Activated CD4-positive, alpha-beta T cell treated with anti-CD3 and anti-CD28 coated beads for 4 hours (primary cell): ENCODE data around the gene CENPT.
"Not testable (repeated sequence)": the region's sequence is repeated elsewhere in the genome, so short reads cannot be mapped to it uniquely, and the experiment has no call there.

Experiments used
- DNase-seq, 2 donors: peaks; one replicate each; pipeline ENCODE4 v3.0.0-alpha.2; 2020

CENPT gene

GRCh38 chr16:67846063-67846319 is 1.5 kb downstream of the CENPT start:
- no peak for DNase-seq

GRCh38 chr16:67845291-67846062 is 2.0 kb downstream of the CENPT start:
- DNase-seq: no peak

GRCh38 chr16:67844497-67844896 is 3.0 kb downstream of the CENPT start:
- DNase-seq: no peak

GRCh38 chr16:67843343-67843765 is 4.1 kb downstream of the CENPT start:
- no peak for DNase-seq

- peak; percentile 39 to 52 for DNase-seq
Measured at GRCh38 chr16:67842509-67843342, 4.8 kb downstream of the CENPT start.

- peak; percentile 92 to 95 for DNase-seq
Measured at GRCh38 chr16:67841816-67842508, 5.5 kb downstream of the CENPT start, which contains the start of gene THAP11. Gene THAP11 (plus strand): TSS chr16:67842320. CDS start chr16:67842555, 235 bp downstream.

GRCh38 chr16:67841198-67841815 is 6.2 kb downstream of the CENPT start:
- no peak for DNase-seq

- DNase-seq: no peak
Measured at GRCh38 chr16:67837811-67838210, 9.7 kb downstream of the CENPT start.

GRCh38 chr16:67837190-67837589 is 10.3 kb downstream of the CENPT start:
- DNase-seq: not testable (repeated sequence)

- no peak for DNase-seq
Measured at GRCh38 chr16:67834242-67834614, 13.3 kb downstream of the CENPT start.

- peak; percentile 86 to 91 for DNase-seq
Measured at GRCh38 chr16:67833415-67834241, 13.9 kb downstream of the CENPT start.

- DNase-seq: no peak
Measured at GRCh38 chr16:67833030-67833414, 14.5 kb downstream of the CENPT start.

GRCh38 chr16:67828651-67829050 is 18.8 kb downstream of the CENPT start:
- no peak for DNase-seq

- no peak for DNase-seq
Measured at GRCh38 chr16:67825906-67826305, 21.6 kb downstream of the CENPT start.

- DNase-seq: no peak
Measured at GRCh38 chr16:67825119-67825518, 22.4 kb downstream of the CENPT start.

- no peak for DNase-seq
Measured at GRCh38 chr16:67822511-67822910, 25.0 kb downstream of the CENPT start.

GRCh38 chr16:67820608-67821259 is 26.8 kb downstream of the CENPT start:
- no peak for DNase-seq

- DNase-seq: no peak
Measured at GRCh38 chr16:67814567-67814966, 32.9 kb downstream of the CENPT start.

GRCh38 chr16:67811899-67812298 is 35.6 kb downstream of the CENPT start:
- no peak for DNase-seq

GRCh38 chr16:67807148-67807682 is 40.3 kb downstream of the CENPT start:
- no peak for DNase-seq

- DNase-seq: peak; percentile 94 to 96
Measured at GRCh38 chr16:67806428-67807147, 40.9 kb downstream of the CENPT start, which contains the start of the genes RANBP10 and TSNAXIP1. Gene RANBP10 (minus strand): TSS chr16:67806560. CDS start chr16:67806536, 24 bp downstream. Gene TSNAXIP1 (plus strand): TSS chr16:67806889. CDS start chr16:67807150, 261 bp downstream.
